HL-60 (cell line): ENCODE measurements around the gene RBM18.

Experiments
- DNase-seq, 2 experiments: peaks; one replicate each; pipeline ENCODE4 v3.0.0-alpha.2; 2010 to 2020; ENCODE audit warnings: low read depth in 1 of 2, low spot score in 1 of 2
- H3K27ac ChIP-seq: fragments of 250-450 bp; sonication (Bioruptor Pico); replicated peaks from 2 replicates; pipeline ENCODE4 v1.5.1; 2020; ENCODE audit warnings: mild to moderate bottlenecking, moderate library complexity
- H3K27me3 ChIP-seq: fragments of 250-450 bp; sonication (Bioruptor Pico); 2 replicates; pipeline ENCODE4 v1.5.1; 2021; ENCODE audit warnings: mild to moderate bottlenecking, moderate library complexity; ENCODE audit not compliant: insufficient read depth, poor library complexity, severe bottlenecking
- H3K4me3 ChIP-seq: replicated peaks from 2 replicates; pipeline ENCODE4 v1.5.1; 2011; ENCODE audit warnings: mild to moderate bottlenecking, control low read depth, low read length; ENCODE audit not compliant: insufficient read depth
- CTCF ChIP-seq: IDR thresholded peaks from one replicate; pipeline ENCODE4 v1.5.1; 2011; ENCODE audit warnings: low read length, control low read depth, inconsistent platforms; ENCODE audit not compliant: insufficient read depth
- GABPA ChIP-seq: IDR thresholded peaks from 2 replicates; pipeline ENCODE4 v1.6.1; 2012; ENCODE audit warnings: low read depth
- POLR2AphosphoS5 ChIP-seq: IDR thresholded peaks from 2 replicates; pipeline ENCODE4 v1.6.1; 2012; ENCODE audit warnings: low read depth
- REST ChIP-seq: IDR thresholded peaks from 2 replicates; pipeline ENCODE4 v1.6.1; 2012; ENCODE audit warnings: low read depth; ENCODE audit not compliant: insufficient replicate concordance
- SPI1 ChIP-seq: IDR thresholded peaks from 2 replicates; pipeline ENCODE4 v1.6.1; 2012; ENCODE audit warnings: low read depth, mild to moderate bottlenecking, borderline replicate concordance

Gene RBM18

GRCh38 chr9:122219856-122220672, 44.6 kb downstream of the RBM18 start:
- TF ChIP-seq REST, result no peak
- no peak for TF ChIP-seq POLR2AphosphoS5
- TF ChIP-seq CTCF, result no peak
- TF ChIP-seq GABPA, result no peak
- TF ChIP-seq SPI1, result no peak
- H3K27ac ChIP-seq, result no peak overlapping the region
- H3K27me3 ChIP-seq, result peaks cover 56% of the 10 kb centered on the region
- no peak overlapping the region for H3K4me3 ChIP-seq
- no peak for DNase-seq

- DNase-seq, result no peak
- TF ChIP-seq SPI1 (no peak), CTCF (no peak), GABPA (no peak), REST (no peak), POLR2AphosphoS5 (no peak)
- Histone ChIP-seq H3K27ac (no peak overlapping the region), H3K4me3 (no peak overlapping the region), H3K27me3 (peaks cover 56% of the 10 kb centered on the region)
Measured at GRCh38 chr9:122218935-122219855, 45.4 kb downstream of the RBM18 start.

- Histone ChIP-seq H3K4me3 (no peak overlapping the region), H3K27ac (no peak overlapping the region), H3K27me3 (peaks cover 61% of the 10 kb centered on the region)
- DNase-seq, result no peak
- TF ChIP-seq POLR2AphosphoS5 (no peak), REST (no peak), CTCF (no peak), GABPA (no peak), SPI1 (no peak)
Measured at GRCh38 chr9:122218071-122218934, 46.3 kb downstream of the RBM18 start.
